GM21381 (cell line): ENCODE data around the gene CERS5.
"Not testable (repeated sequence)": the region's sequence is repeated elsewhere in the genome, so short reads cannot be mapped to it uniquely, and the experiment has no call there.

Experiments used
- ATAC-seq: cut with Tn5 transposase; IDR thresholded peaks from one replicate; pipeline ENCODE4 v1.9.1; 2021; ENCODE audit warnings: mild to moderate bottlenecking, moderate library complexity; ENCODE audit not compliant: unreplicated experiment

CERS5 gene

GRCh38 chr12:50187084-50187900 lies 20.1 kb upstream of the CERS5 start:
- no peak for ATAC-seq

GRCh38 chr12:50186681-50187080 lies 19.5 kb upstream of the CERS5 start:
- ATAC-seq = no peak

- no peak for ATAC-seq
Observed at GRCh38 chr12:50185970-50186663, 18.9 kb upstream of the CERS5 start.

GRCh38 chr12:50185301-50185895 lies 18.2 kb upstream of the CERS5 start:
- no peak for ATAC-seq

GRCh38 chr12:50184261-50184660 lies 17.1 kb upstream of the CERS5 start:
- no peak for ATAC-seq

- ATAC-seq = no peak
Observed at GRCh38 chr12:50182461-50182860, 15.3 kb upstream of the CERS5 start.

GRCh38 chr12:50181691-50182090 lies 14.5 kb upstream of the CERS5 start:
- ATAC-seq = no peak

- no peak for ATAC-seq
Observed at GRCh38 chr12:50175716-50176026, 8.5 kb upstream of the CERS5 start.

- ATAC-seq = no peak
Observed at GRCh38 chr12:50174971-50175715, 8.0 kb upstream of the CERS5 start.

GRCh38 chr12:50166799-50167048 lies 445 bp downstream of the CERS5 start:
- ATAC-seq = peak; percentile 23

GRCh38 chr12:50164963-50165362 lies 2.2 kb downstream of the CERS5 start:
- no peak for ATAC-seq

- ATAC-seq = no peak
Observed at GRCh38 chr12:50162230-50162629, 4.9 kb downstream of the CERS5 start.

GRCh38 chr12:50160643-50161042 lies 6.5 kb downstream of the CERS5 start:
- ATAC-seq = no peak

GRCh38 chr12:50157259-50157658 lies 9.9 kb downstream of the CERS5 start:
- ATAC-seq = no peak

GRCh38 chr12:50156641-50157040 lies 10.5 kb downstream of the CERS5 start:
- no peak for ATAC-seq

GRCh38 chr12:50154947-50155346 lies 12.2 kb downstream of the CERS5 start:
- not testable (repeated sequence) for ATAC-seq

- ATAC-seq = no peak
Observed at GRCh38 chr12:50151047-50151687, 16.0 kb downstream of the CERS5 start.

- ATAC-seq = no peak
Observed at GRCh38 chr12:50149311-50149710, 17.9 kb downstream of the CERS5 start.

- not testable (repeated sequence) for ATAC-seq
Observed at GRCh38 chr12:50148011-50148410, 19.2 kb downstream of the CERS5 start.

- no peak for ATAC-seq
Observed at GRCh38 chr12:50147281-50147680, 19.9 kb downstream of the CERS5 start.

- no peak for ATAC-seq
Observed at GRCh38 chr12:50145439-50145838, 21.7 kb downstream of the CERS5 start.
